Left colon (tissue), 2 donors: Measurements from ENCODE around the gene PRR14. TPM values are rescaled to one million over a fixed set of nuclear protein-coding genes. Genes with fewer than 3 reads are reported as not detected.
"Not testable (repeated sequence)": the region's sequence is repeated elsewhere in the genome, so short reads cannot be mapped to it uniquely, and the experiment has no call there.

Experiments used
- ATAC-seq: fragments of 200-7000 bp; cut with Tn5 transposase; one replicate; pipeline ENCODE4 v1.9.1; 2020; ENCODE audit warnings: mild to moderate bottlenecking, moderate library complexity
- DNase-seq, 2 donors: peaks; one replicate each; pipeline ENCODE4 v3.0.0-alpha.2; 2020
- intact Hi-C, 2 donors: fragments of 100-400 bp; cut with DNase I in 1 of 2; cut with micrococcal nuclease in 1 of 2; formaldehyde crosslinking; loops; one replicate each; pipeline versions ENCODE4 v1.11.2 to v1.14.0; 2022; cut with DNase I, micrococcal nuclease
- total RNA-seq, 2 donors: library from RNA; stranded (reverse); fragmentation: NEBNext Ultra II Directional; extraction: Animal tissue kit (Norgen Biotek cat#: 25700); gene quantifications; one replicate each; pipeline ENCODE4 v1.2.1, GENCODE V29; 2021
- donor health status: DM: no; HTN: no; CAD: no.
- donor health status: DM: yes; HTN: yes; CAD: no.

The PRR14 gene
- total RNA-seq, 2 donors from 2014 or later, result 47.6 to 51.0 TPM

- DNase-seq (no peak), ATAC-seq (no peak)
- intact Hi-C loops, result no loop called here
Measured at GRCh38 chr16:30700971-30701370, 50.2 kb downstream of the PRR14 start.

GRCh38 chr16:30703071-30703470 is 52.3 kb downstream of the PRR14 start:
- DNase-seq, intact Hi-C loops, ATAC-seq: not testable (repeated sequence)

GRCh38 chr16:30703971-30704370 is 53.2 kb downstream of the PRR14 start:
- ATAC-seq, result no peak
- intact Hi-C loops, result no loop called here
- DNase-seq, result no peak

Other genes starting within 250 kb of the PRR14 start
- gene ZNF771, start 243.4 kb upstream of the PRR14 start, total RNA-seq, result 1 to 10 TPM; 3.2 to 4.4 TPM
- 100 to 1,000 TPM in 1 of 2 donors, 10 to 100 TPM in 1; 76.7 to 102 TPM for gene DCTPP1, start 220.9 kb upstream of the PRR14 start, total RNA-seq
- 100 to 1,000 TPM; 157 to 183 TPM for gene SEPHS2, start 205.1 kb upstream of the PRR14 start, total RNA-seq
- gene ITGAL, start 178.2 kb upstream of the PRR14 start, total RNA-seq, result 1 to 10 TPM; 6.7 to 7.3 TPM
- gene ZNF768, start 124.4 kb upstream of the PRR14 start, total RNA-seq, result 10 to 100 TPM; 58.7 to 62.4 TPM
- gene ZNF747, start 116.1 kb upstream of the PRR14 start, total RNA-seq, result 10 to 100 TPM in 1 of 2 donors, 1 to 10 TPM in 1; 9.8 to 11.7 TPM
- gene ZNF764, start 92.6 kb upstream of the PRR14 start, total RNA-seq, result 10 to 100 TPM; 10.6 to 20.7 TPM
- 10 to 100 TPM; 16.6 to 24.4 TPM for gene ZNF688, start 79.2 kb upstream of the PRR14 start, total RNA-seq
- gene ZNF785, start 65.3 kb upstream of the PRR14 start, total RNA-seq, result 10 to 100 TPM; 14.9 to 17.8 TPM
- gene ZNF689, start 40.6 kb upstream of the PRR14 start, total RNA-seq, result 1 to 10 TPM; 6.8 to 6.9 TPM
- gene FBRS, start 7.5 kb downstream of the PRR14 start, total RNA-seq, result 10 to 100 TPM; 71.8 to 78.8 TPM
- gene SRCAP, start 48.2 kb downstream of the PRR14 start, total RNA-seq, result 10 to 100 TPM; 60.6 to 68.3 TPM
- gene PHKG2, start 97.5 kb downstream of the PRR14 start, total RNA-seq, result 10 to 100 TPM; 38.0 to 42.8 TPM
- 1 to 10 TPM; 5.9 to 7.8 TPM for gene CFAP119, start 111.1 kb downstream of the PRR14 start, total RNA-seq
- 10 to 100 TPM; 82.9 to 99.8 TPM for gene RNF40, start 111.4 kb downstream of the PRR14 start, total RNA-seq
- gene ZNF629, start 136.2 kb downstream of the PRR14 start, total RNA-seq, result 10 to 100 TPM; 12.3 to 15.2 TPM
- 10 to 100 TPM; 22.3 to 23.5 TPM for gene BCL7C, start 243.1 kb downstream of the PRR14 start, total RNA-seq
- 1 to 10 TPM in 1 of 2 donors, under 1 TPM in 1; 0.24 to 1.7 TPM for gene CTF1, start 245.7 kb downstream of the PRR14 start, total RNA-seq